Suprapubic skin (tissue), 4 donors: Measurements from ENCODE around the gene RNF17. TPM values are rescaled to one million over a fixed set of nuclear protein-coding genes. Genes with fewer than 3 reads are reported as not detected.

Experiments used
- DNase-seq, 2 donors: peaks; one replicate each; pipeline ENCODE4 v3.0.0-alpha.2; 2019; ENCODE audit warnings: low spot score in 2 of 2
- H3K27ac ChIP-seq: fragments of 200-600 bp; sonication (generic); one replicate; pipeline ENCODE4 v1.5.1; 2019
- H3K27me3 ChIP-seq: fragments of 200-600 bp; sonication (generic); one replicate; pipeline ENCODE4 v1.5.1; 2019
- H3K36me3 ChIP-seq: fragments of 200-600 bp; sonication (generic); one replicate; pipeline ENCODE4 v1.5.1; 2019
- H3K4me1 ChIP-seq: fragments of 200-600 bp; sonication (generic); one replicate; pipeline ENCODE4 v1.5.1; 2019
- H3K4me3 ChIP-seq: fragments of 200-600 bp; sonication (generic); one replicate; pipeline ENCODE4 v1.5.1; 2019; ENCODE audit warnings: mild to moderate bottlenecking
- H3K9me3 ChIP-seq: fragments of 200-600 bp; sonication (generic); one replicate; pipeline ENCODE4 v1.5.1; 2019
- CTCF ChIP-seq, 2 donors: fragments of 200-600 bp in 1 of 2; fragments of 450-650 bp in 1 of 2; sonication (generic) in 1 of 2; IDR thresholded peaks; one replicate each; pipeline ENCODE4 v1.5.1; 2016 to 2019; ENCODE audit warnings: antibody characterized with exemption in 2 of 2, mild to moderate bottlenecking in 1 of 2, moderate library complexity in 1 of 2
- EP300 ChIP-seq: sonication (generic); formaldehyde crosslinking; IDR thresholded peaks from one replicate; pipeline ENCODE4 v1.6.1; 2017; ENCODE audit warnings: antibody characterized with exemption
- POLR2A ChIP-seq, 2 donors: fragments of 450-650 bp; IDR thresholded peaks; one replicate each; pipeline ENCODE4 v1.6.1; 2017; ENCODE audit warnings: antibody characterized with exemption in 2 of 2, mild to moderate bottlenecking in 2 of 2, moderate library complexity in 2 of 2
- POLR2AphosphoS5 ChIP-seq, 3 donors: sonication (generic); formaldehyde crosslinking; IDR thresholded peaks; one replicate each; pipeline ENCODE4 v1.6.1; 2017; ENCODE audit warnings: antibody characterized with exemption in 3 of 3
- WGBS: methylation state at CpG from one replicate; pipeline ENCODE4 v1.1.5; 2018; 5-methylcytosine and 5-hydroxymethylcytosine counted together
- total RNA-seq, 4 donors: library from RNA; depleted of rRNA; stranded (reverse); fragments of >200 nt; gene quantifications; one replicate each; pipeline ENCODE4 v1.1.0, GENCODE V29; 2016

RNF17 gene
- total RNA-seq, 4 donors from 2014 or later = not detected

- TF ChIP-seq EP300 = no peak
- TF ChIP-seq POLR2AphosphoS5 (IDR thresholded peaks at IDR 0.05) = no peak
- TF ChIP-seq POLR2A (IDR thresholded peaks at IDR 0.05) = no peak
- TF ChIP-seq CTCF (IDR thresholded peaks at IDR 0.05) = no peak
- Histone ChIP-seq H3K4me1 (peaks cover 18% of the 10 kb centered on the region), H3K36me3 (no peaks in the 10 kb centered on the region), H3K4me3 (no peak overlapping the region), H3K9me3 (no peaks in the 10 kb centered on the region), H3K27ac (no peak overlapping the region), H3K27me3 (peaks cover 68% of the 10 kb centered on the region)
- 20% methylated on average over 5 of the region's 70 CpGs for WGBS
- no peak for DNase-seq
These were observed 17.9 kb upstream of the RNF17 start for GRCh38 chr13:24745861-24746617.

- TF ChIP-seq CTCF (IDR thresholded peaks at IDR 0.05) (no peak), EP300 (no peak), POLR2AphosphoS5 (IDR thresholded peaks at IDR 0.05) (no peak), POLR2A (IDR thresholded peaks at IDR 0.05) (no peak)
- WGBS = 0% methylated on average over 1 of the region's 56 CpGs
- Histone ChIP-seq H3K27me3 (peaks cover 68% of the 10 kb centered on the region), H3K4me3 (peak overlapping the region; percentile 42), H3K27ac (no peak overlapping the region), H3K9me3 (no peaks in the 10 kb centered on the region), H3K4me1 (peaks cover 18% of the 10 kb centered on the region), H3K36me3 (no peaks in the 10 kb centered on the region)
- no peak for DNase-seq
These were observed 17.2 kb upstream of the RNF17 start for GRCh38 chr13:24746618-24747247.

- no peaks in the 10 kb centered on the region for H3K36me3 ChIP-seq
- H3K4me1 ChIP-seq = peaks cover 18% of the 10 kb centered on the region
- H3K9me3 ChIP-seq = no peaks in the 10 kb centered on the region
- DNase-seq = no peak
- no peak for TF ChIP-seq CTCF (IDR thresholded peaks at IDR 0.05)
- no peak for TF ChIP-seq POLR2A (IDR thresholded peaks at IDR 0.05)
- TF ChIP-seq EP300 = no peak
- no peak for TF ChIP-seq POLR2AphosphoS5 (IDR thresholded peaks at IDR 0.05)
- under 1% methylated on average over 19 of the region's 61 CpGs for WGBS
- H3K4me3 ChIP-seq = peak overlapping the region; percentile 42
- H3K27ac ChIP-seq = no peak overlapping the region
- peaks cover 66% of the 10 kb centered on the region for H3K27me3 ChIP-seq
These were observed 16.5 kb upstream of the RNF17 start for GRCh38 chr13:24747248-24748060.

GRCh38 chr13:24748061-24748400, 15.9 kb upstream of the RNF17 start:
- no peaks in the 10 kb centered on the region for H3K36me3 ChIP-seq
- H3K27ac ChIP-seq = no peak overlapping the region
- no peak for TF ChIP-seq CTCF (IDR thresholded peaks at IDR 0.05)
- TF ChIP-seq POLR2AphosphoS5 (IDR thresholded peaks at IDR 0.05) = no peak
- no peak for TF ChIP-seq EP300
- no peak for TF ChIP-seq POLR2A (IDR thresholded peaks at IDR 0.05)
- no peaks in the 10 kb centered on the region for H3K9me3 ChIP-seq
- no peak for DNase-seq
- 18% methylated on average over 9 of the region's 10 CpGs for WGBS
- H3K27me3 ChIP-seq = peaks cover 60% of the 10 kb centered on the region
- peaks cover 18% of the 10 kb centered on the region for H3K4me1 ChIP-seq
- peak overlapping the region; percentile 42 for H3K4me3 ChIP-seq

- Histone ChIP-seq H3K27me3 (peaks cover 4% of the 10 kb centered on the region), H3K4me3 (no peak overlapping the region), H3K4me1 (no peaks in the 10 kb centered on the region), H3K9me3 (no peaks in the 10 kb centered on the region), H3K27ac (no peak overlapping the region), H3K36me3 (no peaks in the 10 kb centered on the region)
- no peak for TF ChIP-seq POLR2A (IDR thresholded peaks at IDR 0.05)
- no peak for TF ChIP-seq POLR2AphosphoS5 (IDR thresholded peaks at IDR 0.05)
- no peak for TF ChIP-seq CTCF (IDR thresholded peaks at IDR 0.05)
- no peak for TF ChIP-seq EP300
- DNase-seq = no peak
These were observed 4.8 kb upstream of the RNF17 start for GRCh38 chr13:24759197-24759596.
